Measurements from ENCODE around the gene PTP4A1. TPM values are rescaled to one million over a fixed set of nuclear protein-coding genes. Genes with fewer than 3 reads are reported as not detected.

Gene PTP4A1
- total RNA-seq, 1 donor from 2014 or later = 27.9 TPM

DNA sequence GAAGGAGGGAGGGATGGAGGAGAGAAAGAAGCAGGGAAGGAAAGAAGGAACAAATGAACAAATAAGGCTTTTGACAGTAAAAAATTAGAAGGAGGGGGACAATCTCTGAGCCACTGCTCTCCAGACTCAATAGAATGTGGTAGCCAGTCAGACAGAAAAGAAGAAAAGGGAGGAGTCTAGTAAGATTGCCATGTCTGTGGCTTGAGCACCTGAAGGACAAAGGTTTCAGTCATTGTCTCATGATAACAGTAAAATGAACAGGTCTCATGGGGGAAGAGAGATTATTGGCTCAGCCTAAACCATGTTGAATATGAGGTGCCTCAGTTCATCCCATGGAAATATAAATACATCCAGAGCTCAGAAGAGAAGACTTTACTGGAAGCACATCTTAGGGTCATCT, 14.0 kb upstream of the PTP4A1 start:
- no peak for DNase-seq

DNA sequence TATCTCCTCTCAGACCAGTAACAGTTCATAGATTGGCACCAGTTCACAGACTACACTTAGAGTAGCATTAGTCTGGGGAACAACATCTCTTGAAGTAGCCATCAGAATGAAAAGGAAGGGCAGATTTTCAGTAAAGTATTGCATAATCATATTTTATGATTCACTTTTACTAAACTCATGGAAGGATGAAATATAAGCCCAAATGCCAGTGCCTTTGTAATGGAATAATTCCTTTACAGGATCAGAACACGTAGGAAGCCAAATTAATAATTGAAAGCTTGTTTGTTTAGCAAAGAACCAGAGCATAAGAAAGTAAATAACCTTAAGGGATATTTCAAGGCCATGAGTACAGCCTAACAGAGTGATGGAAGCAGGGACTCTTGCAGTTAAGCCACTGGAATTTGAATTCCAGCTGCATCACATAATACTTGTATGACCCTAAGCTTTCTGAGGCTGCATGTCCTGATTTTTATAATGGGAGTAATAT, 11.4 kb upstream of the PTP4A1 start:
- no peak for DNase-seq

DNA sequence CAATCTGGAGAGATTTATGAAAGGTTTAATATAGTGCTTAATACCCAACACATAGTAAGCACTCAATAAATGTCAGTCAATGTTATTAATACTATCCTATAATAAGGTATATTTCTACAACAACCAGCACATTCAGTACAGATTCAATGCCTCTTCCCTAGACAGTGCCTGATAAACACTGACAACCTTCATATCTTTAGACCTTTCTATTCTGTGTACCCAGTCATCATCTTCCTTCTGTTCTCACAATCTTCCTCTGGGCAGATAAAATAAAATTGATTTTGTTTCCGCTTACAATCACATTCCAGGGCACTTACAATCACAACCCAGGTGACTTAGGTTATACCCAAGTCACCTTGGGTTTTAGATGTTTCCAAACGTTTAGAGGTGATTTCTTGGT, 11.0 kb upstream of the PTP4A1 start:
- DNase-seq = no peak

DNA sequence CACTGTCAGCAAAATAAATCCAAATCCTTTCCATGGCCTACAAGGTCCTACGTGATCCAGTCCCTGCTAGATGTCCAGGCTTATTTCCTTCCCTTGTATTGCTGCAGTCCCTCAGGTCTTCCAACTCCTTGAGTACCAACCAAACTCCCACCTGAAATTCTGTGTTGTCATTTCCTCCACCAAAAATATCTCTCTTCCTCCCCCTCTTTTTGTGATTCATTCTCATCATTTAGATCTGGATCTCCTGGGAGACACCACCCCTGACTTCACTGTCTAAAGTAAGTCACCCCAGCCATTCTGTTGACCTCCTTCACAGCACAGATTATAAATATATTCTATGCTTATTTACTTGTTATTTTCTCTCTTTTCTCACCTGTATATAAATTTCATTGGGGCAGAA, 9.0 kb upstream of the PTP4A1 start:
- no peak for DNase-seq

DNA sequence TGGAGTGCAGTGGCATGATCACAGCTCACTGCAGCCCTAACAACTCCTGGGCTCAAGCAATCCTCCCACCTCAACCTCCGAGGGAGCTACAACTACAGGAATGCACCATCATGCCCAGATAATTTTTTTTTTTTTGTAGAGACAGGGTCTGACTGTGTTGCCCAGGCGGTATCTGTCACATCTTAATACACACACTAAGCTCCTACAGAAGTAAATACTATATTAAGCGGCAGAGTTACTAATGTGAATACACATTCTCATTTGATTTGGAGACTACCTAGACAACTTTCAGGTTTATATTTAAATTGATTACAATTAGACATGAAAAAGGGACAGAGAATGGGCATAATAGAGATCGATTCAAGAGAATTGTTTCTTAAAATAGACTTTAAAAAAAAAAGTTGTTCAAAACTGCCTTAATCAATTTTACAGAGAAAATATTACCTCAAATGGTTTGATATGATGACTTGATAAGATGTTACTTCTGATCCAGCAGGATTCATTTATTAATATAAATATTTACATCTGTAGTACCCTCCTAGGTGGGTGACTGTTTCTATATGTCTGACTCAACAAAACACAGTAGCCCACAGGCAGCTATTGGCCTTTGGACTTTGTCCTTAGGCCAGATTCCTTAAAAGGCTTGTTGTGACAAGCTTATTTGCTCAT, 7.1 kb upstream of the PTP4A1 start:
- DNase-seq = no peak

DNA sequence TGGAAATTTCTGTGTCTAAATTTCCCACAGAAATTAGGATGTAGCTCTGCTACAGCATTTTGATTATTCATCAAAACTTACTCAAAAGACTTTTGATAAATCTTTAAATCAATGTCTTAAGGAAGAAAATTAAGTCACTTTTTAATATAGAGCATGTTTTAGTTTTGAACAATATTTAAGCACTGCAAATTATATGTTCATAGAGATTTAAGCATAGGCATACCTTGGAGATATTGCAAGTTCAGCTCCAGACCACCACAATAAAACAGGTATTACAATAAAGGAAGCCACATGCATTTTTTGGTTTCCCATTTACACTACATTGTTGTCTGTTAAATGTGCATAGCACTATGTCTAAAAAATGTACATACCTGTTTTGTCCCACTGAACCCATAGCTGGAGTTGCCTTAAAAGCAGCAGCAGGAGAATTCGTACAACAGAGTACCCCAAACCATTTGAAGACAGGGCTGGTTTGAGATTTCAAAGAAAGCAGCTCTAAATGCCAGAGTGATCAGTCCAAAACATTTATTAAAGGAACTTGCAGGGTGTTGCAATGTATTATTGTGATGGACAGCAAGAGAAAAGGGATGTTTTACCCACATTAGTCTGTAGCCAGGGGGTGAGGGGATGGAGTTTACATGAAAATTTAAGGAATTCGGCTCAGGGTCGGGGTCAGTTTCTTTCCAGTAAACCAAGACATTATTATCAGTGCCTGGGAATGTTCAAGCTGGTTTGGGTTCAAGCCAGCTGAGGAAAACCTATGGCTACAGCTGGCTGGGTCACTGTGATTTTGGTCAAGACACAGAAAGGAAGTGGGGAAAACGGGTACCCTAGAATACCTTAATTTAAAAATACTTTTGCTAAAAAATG, 6.3 kb upstream of the PTP4A1 start:
- DNase-seq = no peak

DNA sequence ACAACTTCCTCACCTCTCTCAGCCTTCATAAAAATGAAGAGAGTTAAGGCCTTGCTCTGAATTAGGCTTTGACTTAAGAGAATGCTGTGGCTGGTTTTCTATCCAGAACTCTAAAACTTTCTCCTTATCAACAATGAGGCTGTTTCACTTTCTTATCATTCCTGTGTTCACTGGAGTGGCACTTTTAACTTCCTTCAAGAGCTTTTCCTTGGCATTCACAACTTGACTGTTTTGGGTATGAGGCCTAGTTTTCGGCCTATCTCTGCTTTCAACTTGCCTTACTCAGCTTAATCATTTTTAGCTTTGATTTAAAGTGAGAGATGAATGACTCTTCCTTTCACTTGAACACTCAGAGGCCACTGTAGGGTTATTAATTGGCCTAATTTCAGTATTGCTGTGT, 4.3 kb upstream of the PTP4A1 start:
- no peak for DNase-seq

DNA sequence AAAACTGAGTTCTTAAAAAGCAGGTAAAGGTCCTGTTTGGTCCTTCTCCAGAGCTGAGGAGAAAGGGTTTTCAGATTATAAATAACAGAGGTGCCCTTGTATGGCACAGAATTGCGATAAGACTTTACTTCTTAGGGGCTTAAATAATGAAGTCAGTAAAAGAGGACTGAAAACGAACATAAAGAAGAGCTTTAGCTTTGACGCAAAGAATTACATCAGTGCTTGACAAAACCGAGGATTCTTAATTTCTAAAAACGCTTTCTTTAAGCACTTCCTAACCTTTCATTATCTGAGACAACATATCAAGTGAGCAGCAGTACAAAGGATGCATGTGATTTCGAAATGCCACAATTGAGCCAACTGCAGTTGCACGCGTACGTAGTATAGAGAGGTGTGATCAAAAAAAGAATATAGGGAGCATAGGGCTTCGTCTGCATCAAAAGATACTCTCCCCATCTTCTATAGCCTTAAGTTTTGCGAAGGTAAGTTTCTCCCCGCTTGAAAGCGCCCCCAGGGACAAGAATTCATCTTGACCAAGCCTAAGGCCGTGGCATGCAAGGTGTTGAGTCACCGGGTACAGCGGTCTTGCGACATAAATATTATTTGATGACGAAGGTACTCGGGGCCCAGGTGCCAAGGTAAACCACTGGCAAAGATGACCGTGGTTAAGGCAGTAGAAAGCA, 778 bp upstream of the PTP4A1 start:
- no peak for DNase-seq

DNA sequence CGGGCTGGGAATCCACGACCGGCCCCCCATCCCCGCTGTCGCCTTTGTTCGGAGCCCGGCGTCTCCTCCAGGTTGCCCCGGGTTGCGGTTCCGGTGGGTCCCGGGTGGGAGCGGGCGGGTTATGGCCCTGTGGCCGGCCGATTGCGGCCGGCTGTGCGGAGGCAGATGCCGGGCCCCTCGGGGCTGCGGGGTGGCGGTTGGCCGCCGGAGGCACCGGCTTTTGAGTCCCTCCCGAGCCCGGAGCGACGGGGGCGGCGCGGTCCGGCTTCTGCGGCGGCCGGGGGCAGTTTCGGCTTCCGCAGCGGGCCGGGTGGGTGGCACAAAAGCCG, 431 bp downstream of the PTP4A1 start:
- DNase-seq = no peak

DNA sequence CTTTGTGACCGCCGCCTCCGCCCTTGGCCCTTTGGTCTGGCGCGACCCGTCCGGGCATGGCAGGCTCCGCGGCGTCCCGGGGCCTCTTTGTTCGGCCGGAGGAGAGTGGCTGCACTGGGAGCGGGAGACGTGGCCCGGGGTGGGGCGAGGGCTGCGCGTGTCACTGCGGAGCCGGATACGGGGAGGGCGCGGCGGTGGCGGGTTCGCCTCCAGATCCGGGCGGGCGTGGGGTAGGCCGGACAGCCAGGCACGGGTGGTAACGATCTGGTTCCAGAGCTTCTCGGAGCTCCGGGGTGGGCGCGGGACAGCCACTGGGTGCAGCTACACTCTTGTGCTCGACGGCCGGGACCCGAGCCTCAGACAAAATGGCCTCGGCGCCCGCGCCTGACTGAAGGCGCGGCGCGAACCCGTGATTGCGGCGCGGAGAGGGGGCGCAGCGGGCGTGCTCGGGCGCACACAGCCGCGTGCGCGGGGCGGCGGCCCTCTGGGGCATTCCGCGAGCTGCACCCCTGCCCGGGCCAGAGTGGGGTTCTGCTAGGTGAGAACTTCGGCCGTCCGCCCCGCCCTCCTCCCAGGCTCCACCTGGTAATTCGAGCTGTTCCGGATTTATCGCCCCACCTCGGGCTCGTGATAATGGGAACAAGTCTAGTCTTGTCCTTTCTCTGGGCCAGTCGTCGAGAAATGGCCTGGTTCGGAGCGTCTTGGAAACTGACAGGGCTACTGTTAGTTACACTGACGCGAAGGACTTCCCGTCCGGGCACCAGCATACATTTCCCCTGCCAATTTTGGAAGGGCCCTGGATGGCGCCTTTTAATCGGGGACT, 1.0 kb downstream of the PTP4A1 start:
- DNase-seq = peak; percentile 74

DNA sequence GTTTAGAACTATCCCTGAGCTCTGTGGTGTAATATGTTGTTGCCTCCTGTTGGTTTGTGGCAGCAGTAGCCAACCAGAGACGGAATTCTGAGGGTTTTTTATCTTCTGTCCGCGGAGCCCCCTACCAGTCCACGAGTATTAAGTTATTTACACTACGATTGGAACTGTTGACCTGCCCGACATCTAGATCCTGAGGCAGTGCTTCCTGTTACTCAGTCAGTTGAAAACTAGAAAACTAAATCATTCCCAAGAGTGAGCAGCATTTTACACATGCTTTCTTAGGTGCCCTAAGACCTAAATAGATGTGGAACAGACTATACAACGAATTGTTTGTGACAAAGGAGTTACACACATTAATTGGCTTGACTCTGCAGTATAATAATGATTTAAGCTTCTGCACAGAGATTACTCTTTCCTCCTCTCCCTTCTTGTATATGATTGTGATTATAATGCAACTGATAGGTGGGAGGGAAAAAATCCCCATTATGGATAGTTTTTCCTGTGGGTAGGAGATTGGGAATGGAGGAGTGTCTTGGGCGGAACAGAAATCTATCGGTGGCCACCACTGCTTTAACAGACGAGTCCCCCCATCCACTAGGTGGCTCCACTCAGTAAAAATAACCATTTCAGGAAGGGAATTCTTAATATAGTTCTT, 1.7 kb downstream of the PTP4A1 start:
- peak; percentile 64 for DNase-seq

DNA sequence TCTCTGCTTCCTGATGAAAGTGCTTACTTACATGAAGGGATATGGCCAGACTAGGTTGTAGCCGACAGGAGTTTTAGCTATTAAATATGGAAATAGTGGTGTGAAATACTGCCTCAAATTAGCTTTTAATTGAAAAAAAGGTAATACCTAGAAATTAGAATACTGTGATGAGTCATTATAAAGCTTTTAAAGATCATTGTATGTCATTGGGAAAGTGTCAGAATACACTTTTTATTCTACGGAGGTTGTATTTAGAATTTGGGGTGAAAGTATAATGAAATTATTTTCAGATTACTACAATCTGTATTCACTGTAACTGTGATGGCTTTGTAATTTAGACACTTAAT, 2.2 kb downstream of the PTP4A1 start:
- no peak for DNase-seq

DNA sequence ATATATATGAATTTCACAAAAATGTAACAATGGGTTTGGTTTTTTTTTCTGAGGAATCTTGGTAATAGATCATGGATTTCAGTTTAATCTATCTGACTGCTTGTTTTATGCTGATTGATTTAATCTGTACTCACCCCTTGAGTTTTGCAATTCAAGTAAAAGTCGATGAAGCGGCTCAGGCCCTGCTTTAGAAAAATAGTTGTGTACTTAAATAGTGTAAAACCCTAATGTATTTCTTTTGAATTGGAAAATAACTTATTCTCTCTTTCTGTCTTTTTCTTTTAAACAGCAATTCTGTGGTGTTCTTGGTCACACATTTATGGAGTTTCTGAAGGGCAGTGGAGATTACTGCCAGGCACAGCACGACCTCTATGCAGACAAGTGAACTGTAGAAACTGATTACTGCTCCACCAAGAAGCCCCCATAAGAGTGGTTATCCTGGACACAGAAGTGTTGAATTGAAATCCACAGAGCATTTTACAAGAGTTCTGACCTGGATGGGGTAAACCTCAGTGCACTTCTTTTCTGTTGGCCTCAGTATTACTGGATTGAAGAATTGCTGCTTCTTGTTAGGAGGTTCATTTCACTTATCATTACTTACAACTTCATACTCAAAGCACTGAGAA, 4.0 kb downstream of the PTP4A1 start:
- DNase-seq = no peak

DNA sequence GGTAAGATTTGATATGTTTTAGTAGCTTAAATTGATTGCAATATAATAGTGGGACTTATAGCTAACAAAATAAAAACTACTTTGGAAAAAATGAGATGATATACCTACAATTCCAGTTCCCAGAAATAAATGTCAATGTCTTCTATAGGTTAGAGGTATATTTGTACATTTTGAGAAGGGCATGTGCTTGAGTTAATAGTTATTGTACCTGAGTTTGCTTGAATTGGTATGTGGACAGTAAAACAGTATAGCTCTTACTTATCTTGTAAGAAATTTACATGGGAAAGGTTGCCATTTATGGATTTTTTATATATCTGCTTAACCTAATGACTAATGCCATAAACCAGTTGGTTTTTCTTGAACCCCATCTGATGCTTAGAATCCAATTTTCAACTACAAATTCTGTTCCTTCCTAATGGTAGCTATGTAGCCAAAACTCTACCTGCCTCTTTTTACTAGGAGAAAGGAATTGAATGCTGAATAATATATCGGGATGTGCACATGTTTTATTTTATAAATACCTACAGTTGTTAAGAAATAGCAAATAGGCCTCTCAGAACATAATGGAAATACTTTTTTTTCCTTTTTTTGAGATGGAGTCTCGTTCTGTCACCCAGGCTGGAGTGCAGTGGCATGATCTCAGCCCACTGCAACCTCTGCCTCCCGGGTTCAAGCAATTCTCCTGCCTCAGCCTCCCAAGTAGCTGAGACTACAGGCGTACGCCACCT, 4.9 kb downstream of the PTP4A1 start:
- DNase-seq = no peak

DNA sequence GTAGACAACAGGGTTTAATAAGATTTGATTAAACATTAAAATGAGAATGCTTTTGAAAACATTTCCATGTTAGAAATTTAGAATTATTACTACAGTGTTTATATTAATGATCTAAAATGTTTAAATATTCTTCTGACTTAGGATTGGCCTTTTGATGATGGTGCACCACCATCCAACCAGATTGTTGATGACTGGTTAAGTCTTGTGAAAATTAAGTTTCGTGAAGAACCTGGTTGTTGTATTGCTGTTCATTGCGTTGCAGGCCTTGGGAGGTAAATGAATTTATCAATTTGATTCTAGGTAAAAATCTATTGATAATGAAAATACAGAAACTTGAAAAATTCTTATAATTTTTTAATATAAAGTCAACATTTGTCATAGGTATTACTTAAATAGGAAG, 6.5 kb downstream of the PTP4A1 start:
- DNase-seq = no peak

DNA sequence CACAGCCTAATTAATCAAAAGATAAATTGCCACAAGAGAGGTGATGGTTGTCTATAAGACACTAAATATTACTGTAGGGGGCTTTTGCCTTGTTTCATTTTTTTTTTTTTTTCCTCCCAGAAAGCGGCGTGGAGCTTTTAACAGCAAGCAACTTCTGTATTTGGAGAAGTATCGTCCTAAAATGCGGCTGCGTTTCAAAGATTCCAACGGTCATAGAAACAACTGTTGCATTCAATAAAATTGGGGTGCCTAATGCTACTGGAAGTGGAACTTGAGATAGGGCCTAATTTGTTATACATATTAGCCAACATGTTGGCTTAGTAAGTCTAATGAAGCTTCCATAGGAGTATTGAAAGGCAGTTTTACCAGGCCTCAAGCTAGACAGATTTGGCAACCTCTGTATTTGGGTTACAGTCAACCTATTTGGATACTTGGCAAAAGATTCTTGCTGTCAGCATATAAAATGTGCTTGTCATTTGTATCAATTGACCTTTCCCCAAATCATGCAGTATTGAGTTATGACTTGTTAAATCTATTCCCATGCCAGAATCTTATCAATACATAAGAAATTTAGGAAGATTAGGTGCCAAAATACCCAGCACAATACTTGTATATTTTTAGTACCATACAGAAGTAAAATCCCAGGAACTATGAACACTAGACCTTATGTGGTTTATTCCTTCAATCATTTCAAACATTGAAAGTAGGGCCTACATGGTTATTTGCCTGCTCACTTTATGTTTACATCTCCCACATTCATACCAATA, 7.8 kb downstream of the PTP4A1 start:
- DNase-seq = no peak

DNA sequence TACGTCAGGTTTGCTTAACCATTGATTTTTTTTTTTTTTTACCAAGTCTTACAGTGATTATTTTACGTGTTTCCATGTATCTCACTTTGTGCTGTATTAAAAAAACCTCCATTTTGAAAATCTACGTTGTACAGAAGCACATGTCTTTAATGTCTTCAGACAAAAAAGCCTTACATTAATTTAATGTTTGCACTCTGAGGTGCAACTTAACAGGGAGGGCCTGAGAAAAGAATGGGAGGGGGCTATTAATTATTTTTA, 8.4 kb downstream of the PTP4A1 start:
- DNase-seq = no peak

DNA sequence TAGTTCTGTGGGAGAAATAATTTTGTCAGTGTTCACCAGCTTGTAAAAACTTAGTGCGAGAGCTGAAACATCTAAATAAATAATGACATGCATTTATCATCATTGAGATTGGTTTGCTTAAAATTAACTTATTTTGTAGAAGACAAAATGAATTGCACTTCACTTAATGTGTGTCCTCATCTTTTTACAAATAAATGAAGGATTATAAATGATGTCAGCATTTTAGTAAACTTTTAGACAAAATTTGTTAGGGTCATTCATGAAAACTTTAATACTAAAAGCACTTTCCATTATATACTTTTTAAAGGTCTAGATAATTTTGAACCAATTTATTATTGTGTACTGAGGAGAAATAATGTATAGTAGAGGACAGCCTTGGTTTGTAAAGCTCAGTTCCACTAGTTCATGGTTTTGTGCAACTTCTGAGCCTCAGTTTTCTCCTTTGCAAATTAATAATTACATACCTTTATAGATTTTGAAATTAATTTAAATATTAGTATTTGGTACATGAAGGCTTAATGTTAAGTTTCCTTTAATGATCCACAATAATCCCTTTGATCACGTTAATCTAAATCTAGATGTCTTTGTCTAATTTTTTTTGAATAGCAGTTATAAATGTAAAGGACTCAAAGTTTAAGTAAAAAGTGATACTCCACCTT, 9.2 kb downstream of the PTP4A1 start:
- no peak for DNase-seq

DNA sequence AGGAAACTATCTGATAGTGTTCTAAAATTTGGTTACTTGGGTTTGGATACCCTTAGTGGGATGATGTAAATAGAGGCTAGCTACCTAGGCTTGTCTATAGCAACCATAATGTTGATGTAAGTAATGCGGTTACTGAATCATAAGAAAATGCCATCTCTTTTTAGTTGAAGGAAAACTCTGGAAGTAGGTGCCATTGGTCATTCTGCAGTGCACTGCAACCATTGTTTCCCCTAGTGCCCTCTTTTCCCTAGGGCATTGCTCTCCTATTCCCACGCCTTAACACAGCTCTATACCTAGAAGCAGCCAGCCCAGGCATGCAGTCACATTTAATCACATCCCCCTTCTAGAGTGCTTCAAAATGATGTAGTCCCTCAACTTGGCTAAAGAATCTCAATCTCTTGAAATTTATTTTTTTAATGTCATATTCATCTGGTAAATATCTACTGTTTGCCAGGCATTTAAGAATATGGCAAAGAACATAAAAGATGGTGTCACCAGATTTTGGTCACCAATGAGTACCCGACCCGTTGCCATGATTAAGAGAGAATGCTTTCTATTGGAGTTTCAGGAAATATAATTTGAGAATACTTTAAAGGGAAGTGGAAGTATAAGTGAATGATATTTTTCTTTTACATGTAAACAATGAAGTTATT, 10.4 kb downstream of the PTP4A1 start:
- DNase-seq = no peak

DNA sequence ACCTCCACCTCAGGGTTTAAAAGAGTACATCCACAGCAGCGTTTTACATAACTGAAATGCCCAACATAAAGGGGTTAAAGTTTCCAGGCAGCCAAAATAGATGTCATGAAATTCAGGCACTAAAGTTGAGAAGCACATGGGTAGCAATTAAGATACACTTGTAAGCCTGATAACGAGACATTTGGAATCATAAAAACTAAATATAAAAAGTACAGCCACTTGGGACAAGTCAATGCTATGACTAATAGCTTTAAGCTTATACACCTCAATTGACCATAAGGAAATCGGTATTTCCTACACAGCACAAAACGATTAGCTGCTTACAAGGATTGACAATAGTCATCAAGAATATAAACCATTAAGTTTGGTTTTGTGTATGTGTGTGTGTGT, 11.8 kb downstream of the PTP4A1 start:
- DNase-seq = no peak
